ENCODE results near the gene ABTB2. TPM values are rescaled to one million over a fixed set of nuclear protein-coding genes. Genes with fewer than 3 reads are reported as not detected.

ABTB2 gene
- total and polyA plus RNA-seq, 9 of the 15 experiments (the other 6 are each of a cell fraction or from before 2014, with no cell fraction given) = 0.03 to 0.18 (median 0.12) TPM; not detected in 2

DNA sequence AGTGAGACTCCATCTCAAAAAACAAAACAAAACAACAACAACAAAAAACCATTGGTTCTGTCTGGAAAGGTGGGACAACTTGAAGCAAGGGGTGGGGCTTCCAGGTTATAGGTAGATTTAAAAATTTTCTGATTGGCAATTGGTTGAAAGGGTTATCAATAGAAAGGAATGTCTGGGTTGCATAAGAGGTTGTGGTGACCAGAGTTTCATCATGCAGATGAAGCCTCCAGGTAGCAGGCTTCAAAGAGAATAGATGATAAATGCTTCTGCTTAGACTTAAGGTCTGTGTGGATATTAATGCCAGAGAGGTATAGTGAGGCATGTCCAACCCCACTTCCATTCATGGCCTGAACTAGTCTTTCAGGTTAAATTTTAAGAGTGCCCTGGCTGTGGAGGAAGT, 135.8 kb downstream of the ABTB2 start:
- H3K4me3 ChIP-seq = no peak overlapping the region
- TF ChIP-seq BHLHE40 (IDR thresholded peaks at IDR 0.05; ENCODE audit: low read length) = no peak
- no peak for TF ChIP-seq ZNF282 (CRISPR knock-in tag; IDR thresholded peaks at IDR 0.05)
- TF ChIP-seq YBX1 (IDR thresholded peaks at IDR 0.05) = no peak
- no peak for TF ChIP-seq GTF2A2 (tag; IDR thresholded peaks at IDR 0.05)
- TF ChIP-seq ZNF263 (CRISPR knock-in tag; IDR thresholded peaks at IDR 0.05; ENCODE audit: borderline replicate concordance) = no peak
- no peak for TF ChIP-seq ZZZ3 (IDR thresholded peaks at IDR 0.05)
- no peaks in the 10 kb centered on the region for H3K9me3 ChIP-seq (replicated peaks; ENCODE audit: control insufficient read depth, insufficient read depth, low read depth, low read length)
- H3K79me2 ChIP-seq (ENCODE audit: control insufficient read depth, insufficient read depth, low read length) = no peaks in the 10 kb centered on the region
- in situ Hi-C loops (cut with MboI) (no loop called here), intact Hi-C loops (cut with micrococcal nuclease) (no loop called here)
- ChIA-PET POLR2A (interaction anchor here (0.6 kb wide), 1 partner anchor 60 kb away, joined by 4 read pairs; no protein-coding TSS in a partner anchor), CTCF (ENCODE audit: low intra/inter-chr PET ratio) (no interaction called here)
- DNase-seq (ENCODE audit: extremely low read depth in 1 of 4, low spot score in 3 of 4) (no peak), FAIRE-seq (no peak), ATAC-seq (no peak)
- no peak overlapping the region for H3K27ac ChIP-seq (ENCODE audit: extremely low read depth, low read depth, low read length)
- H4K20me1 ChIP-seq (replicated peaks; ENCODE audit: control insufficient read depth, insufficient read depth, low read length) = no peaks in the 10 kb centered on the region; the same call in 1 of the 2 replicates
- H3K27me3 ChIP-seq (ENCODE audit: control insufficient read depth in 2 of 2, insufficient read depth in 2 of 2, low read length in 2 of 2) = peaks cover 30 to 33% of the 10 kb centered on the region in 2 experiments
- H2AFZ ChIP-seq (ENCODE audit: low read depth, low read length) = no peak overlapping the region
- H3K4me1 ChIP-seq (replicated peaks in 1 of 2; ENCODE audit: control insufficient read depth in 2 of 2, insufficient read depth in 2 of 2, low read length in 2 of 2) = no peaks in the 10 kb centered on the region; a peak in 1 of 5 replicates
- no peak overlapping the region for H3K9ac ChIP-seq (ENCODE audit: insufficient read depth in 1 of 2, low read depth in 2 of 2, low read length in 2 of 2)
- no peaks in the 10 kb centered on the region for H3K36me3 ChIP-seq (ENCODE audit: control insufficient read depth, insufficient read depth, low read length)
- H3K9me1 ChIP-seq (ENCODE audit: control insufficient read depth, insufficient read depth, low read length) = no peaks in the 10 kb centered on the region
- no peak overlapping the region for H3K4me2 ChIP-seq (ENCODE audit: insufficient read depth, low read length)
- BruUV-seq (replicated peaks) = no TSS peak

DNA sequence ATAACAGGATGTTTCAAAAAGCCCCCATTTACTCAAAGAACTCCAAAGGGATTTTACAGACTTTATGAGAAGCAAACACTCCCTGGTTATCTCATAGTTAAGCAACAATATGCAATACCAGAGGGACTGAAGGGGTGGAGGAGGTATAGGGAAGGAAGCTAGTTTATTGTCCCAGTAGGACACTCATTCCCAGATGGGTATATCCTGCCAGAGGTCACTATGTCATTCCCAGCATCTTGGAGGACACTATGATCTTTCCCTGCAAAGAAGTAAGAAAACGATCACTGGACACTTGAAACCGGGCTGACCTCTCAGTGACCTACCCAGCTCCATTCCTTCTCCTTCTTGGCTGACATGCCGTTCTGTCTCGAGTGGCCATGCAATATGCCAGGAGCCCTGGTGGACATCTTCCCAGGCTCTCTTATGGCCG, 137.9 kb downstream of the ABTB2 start:
- no peak overlapping the region for H3K27ac ChIP-seq (ENCODE audit: extremely low read depth, low read depth, low read length)
- ChIA-PET CTCF (ENCODE audit: low intra/inter-chr PET ratio) (no interaction called here), POLR2A (interaction anchor here (0.6 kb wide), 1 partner anchor 30 kb away, joined by 4 read pairs; no protein-coding TSS in a partner anchor)
- no peaks in the 10 kb centered on the region for H3K9me1 ChIP-seq (ENCODE audit: control insufficient read depth, insufficient read depth, low read length)
- no peaks in the 10 kb centered on the region; a peak in 1 of 5 replicates for H3K4me1 ChIP-seq (replicated peaks in 1 of 2; ENCODE audit: control insufficient read depth in 2 of 2, insufficient read depth in 2 of 2, low read length in 2 of 2)
- TF ChIP-seq IRF2 (CRISPR knock-in tag; IDR thresholded peaks at IDR 0.05) (no peak), MXI1 (IDR thresholded peaks at IDR 0.05; ENCODE audit: low read depth, low read length) (no peak), U2AF2 (optimal IDR thresholded peaks at IDR 0.05; ENCODE audit: low read depth, low read length) (no peak), SNRNP70 (optimal IDR thresholded peaks at IDR 0.05; ENCODE audit: low read depth, low read length) (no peak)
- TF ChIP-seq, protein P1, sequence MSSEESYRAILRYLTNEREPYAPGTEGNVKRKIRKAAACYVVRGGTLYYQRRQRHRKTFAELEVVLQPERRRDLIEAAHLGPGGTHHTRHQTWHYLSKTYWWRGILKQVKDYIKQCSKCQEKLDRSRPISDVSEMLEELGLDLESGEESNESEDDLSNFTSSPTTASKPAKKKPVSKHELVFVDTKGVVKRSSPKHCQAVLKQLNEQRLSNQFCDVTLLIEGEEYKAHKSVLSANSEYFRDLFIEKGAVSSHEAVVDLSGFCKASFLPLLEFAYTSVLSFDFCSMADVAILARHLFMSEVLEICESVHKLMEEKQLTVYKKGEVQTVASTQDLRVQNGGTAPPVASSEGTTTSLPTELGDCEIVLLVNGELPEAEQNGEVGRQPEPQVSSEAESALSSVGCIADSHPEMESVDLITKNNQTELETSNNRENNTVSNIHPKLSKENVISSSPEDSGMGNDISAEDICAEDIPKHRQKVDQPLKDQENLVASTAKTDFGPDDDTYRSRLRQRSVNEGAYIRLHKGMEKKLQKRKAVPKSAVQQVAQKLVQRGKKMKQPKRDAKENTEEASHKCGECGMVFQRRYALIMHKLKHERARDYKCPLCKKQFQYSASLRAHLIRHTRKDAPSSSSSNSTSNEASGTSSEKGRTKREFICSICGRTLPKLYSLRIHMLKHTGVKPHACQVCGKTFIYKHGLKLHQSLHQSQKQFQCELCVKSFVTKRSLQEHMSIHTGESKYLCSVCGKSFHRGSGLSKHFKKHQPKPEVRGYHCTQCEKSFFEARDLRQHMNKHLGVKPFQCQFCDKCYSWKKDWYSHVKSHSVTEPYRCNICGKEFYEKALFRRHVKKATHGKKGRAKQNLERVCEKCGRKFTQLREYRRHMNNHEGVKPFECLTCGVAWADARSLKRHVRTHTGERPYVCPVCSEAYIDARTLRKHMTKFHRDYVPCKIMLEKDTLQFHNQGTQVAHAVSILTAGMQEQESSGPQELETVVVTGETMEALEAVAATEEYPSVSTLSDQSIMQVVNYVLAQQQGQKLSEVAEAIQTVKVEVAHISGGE (CRISPR knock-in tag; IDR thresholded peaks at IDR 0.05) = no peak
- no peak overlapping the region for H3K4me2 ChIP-seq (ENCODE audit: insufficient read depth, low read length)
- no peak overlapping the region for H3K4me3 ChIP-seq
- H2AFZ ChIP-seq (ENCODE audit: low read depth, low read length) = no peak overlapping the region
- intact Hi-C loops (cut with micrococcal nuclease) (no loop called here), in situ Hi-C loops (cut with MboI) (no loop called here)
- H3K9me3 ChIP-seq (replicated peaks; ENCODE audit: control insufficient read depth, insufficient read depth, low read depth, low read length) = no peaks in the 10 kb centered on the region
- no peak for DNase-seq (ENCODE audit: extremely low read depth in 1 of 4, low spot score in 3 of 4)
- ATAC-seq = no peak
- H3K9ac ChIP-seq (ENCODE audit: insufficient read depth in 1 of 2, low read depth in 2 of 2, low read length in 2 of 2) = no peak overlapping the region
- FAIRE-seq = no peak
- no peaks in the 10 kb centered on the region for H3K79me2 ChIP-seq (ENCODE audit: control insufficient read depth, insufficient read depth, low read length)
- H3K36me3 ChIP-seq (ENCODE audit: control insufficient read depth, insufficient read depth, low read length) = no peaks in the 10 kb centered on the region
- 2% methylated on average over 5 of the region's 5 CpGs for WGBS (ENCODE audit: insufficient coverage, low coverage, missing lambda C conversion rate)
- no TSS peak for BruUV-seq (replicated peaks)
- H4K20me1 ChIP-seq (replicated peaks; ENCODE audit: control insufficient read depth, insufficient read depth, low read length) = no peaks in the 10 kb centered on the region; the same call in 1 of the 2 replicates
- peaks cover 24 to 30% of the 10 kb centered on the region in 2 experiments for H3K27me3 ChIP-seq (ENCODE audit: control insufficient read depth in 2 of 2, insufficient read depth in 2 of 2, low read length in 2 of 2)

Measured in K562 (cell line).